NCI-H526 (cell line): ENCODE measurements around the gene TNRC18.

Source experiments
- DNase-seq, 2 experiments: peaks; one replicate each; lab custom pipeline; 2025; lab: John Stamatoyannopoulos, UW

The TNRC18 gene

DNA sequence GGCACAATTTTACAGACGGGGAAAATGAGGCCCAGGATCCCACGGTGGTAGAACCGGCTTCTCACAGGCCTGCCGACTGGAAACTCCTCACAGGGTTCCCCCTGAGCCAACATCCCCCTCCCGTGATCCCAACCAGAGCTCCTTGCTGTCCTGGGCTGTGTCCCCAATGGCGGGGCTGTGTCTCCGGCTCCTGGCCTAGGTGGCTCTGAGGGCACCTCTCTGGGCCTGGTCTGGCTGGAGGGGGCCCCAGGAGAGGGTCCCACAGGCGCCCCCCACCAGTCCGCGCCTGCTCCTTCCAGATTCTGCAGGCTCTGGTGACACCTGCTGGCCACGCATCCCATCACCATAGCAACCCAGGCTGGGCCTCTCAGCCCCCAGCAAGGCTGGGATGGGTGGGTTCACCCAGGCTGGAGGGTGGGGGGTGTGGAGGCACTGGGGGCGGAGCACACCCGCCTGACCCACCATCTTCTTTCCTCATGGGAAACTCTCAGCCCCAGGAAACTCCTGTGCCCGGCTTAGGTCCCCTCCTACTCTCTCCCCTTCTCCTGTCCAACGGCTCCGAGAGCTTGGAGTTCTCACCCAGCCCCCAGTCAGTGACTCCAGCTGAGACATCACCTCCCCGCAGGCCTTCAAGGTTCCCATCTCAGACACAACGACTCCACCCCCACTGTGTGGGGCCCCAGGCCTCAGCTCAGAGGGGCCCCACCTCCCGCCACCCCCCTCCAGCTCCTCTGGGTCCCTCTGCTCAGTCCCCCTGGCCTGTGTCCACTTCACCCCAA is 27.1 kb upstream of the TNRC18 start:
- peak in 1 of 2 experiments; percentile 69 for DNase-seq

DNA sequence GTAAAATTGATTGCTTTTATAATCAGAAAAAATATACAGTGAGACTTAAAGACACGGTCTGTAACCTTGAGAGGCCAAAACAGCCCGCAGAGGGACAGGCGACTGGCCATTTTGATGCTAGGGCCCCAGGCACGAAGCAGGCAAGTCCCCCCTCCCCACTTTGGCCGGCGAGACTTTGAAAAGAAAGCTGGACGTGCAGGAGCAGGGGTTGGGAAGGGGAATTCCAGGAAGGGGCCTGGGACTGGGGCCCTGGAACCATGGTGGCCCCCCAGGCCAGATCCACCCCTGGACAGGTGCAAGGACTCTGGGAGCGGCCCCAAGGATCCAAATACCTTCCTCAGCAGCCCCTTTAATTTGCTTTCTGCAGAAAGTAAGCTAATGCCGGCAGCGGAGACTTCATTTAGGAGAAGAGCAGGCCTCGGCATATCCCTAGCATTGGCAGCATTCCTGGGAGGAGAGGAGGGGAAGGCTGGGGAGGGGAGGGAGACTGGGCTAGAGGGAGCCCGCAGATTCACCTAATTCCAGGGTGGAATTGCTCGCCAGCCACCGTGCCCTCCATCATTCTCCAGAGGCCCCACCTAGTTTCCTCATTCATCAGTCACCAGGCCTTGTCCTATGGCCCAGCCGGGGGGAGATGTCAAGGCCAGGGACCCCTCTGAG is 24.9 kb upstream of the TNRC18 start:
- DNase-seq: no peak

DNA sequence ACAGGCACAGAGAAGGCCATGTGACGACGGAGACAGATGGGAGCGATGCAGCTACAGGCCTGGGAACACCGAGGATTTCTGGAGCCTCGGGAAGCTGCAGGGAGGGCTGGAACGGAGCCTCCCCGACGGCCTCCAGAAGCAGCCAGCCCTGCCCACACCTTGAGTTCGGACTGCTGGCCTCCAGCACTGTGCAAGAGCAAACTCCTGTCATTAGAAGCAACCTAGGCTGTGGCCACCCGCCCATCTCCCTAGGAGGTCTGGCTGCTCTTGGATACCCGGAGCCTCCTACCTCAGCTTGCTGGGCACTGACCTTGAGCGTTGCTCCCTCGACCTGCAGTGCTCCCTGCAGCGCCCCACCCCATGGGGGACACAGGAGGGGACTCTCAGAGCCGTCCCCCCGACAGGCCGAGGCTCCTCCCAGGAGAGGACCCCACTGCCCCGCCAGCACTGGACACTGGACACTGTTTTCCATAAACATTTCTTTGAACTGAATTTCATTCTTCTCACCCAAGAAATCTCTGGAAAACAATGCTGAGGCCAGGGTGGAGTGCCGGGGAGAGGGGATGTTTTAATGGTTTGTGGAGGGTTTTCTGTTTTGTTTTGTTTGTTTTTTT is 22.5 kb upstream of the TNRC18 start:
- DNase-seq: no peak

DNA sequence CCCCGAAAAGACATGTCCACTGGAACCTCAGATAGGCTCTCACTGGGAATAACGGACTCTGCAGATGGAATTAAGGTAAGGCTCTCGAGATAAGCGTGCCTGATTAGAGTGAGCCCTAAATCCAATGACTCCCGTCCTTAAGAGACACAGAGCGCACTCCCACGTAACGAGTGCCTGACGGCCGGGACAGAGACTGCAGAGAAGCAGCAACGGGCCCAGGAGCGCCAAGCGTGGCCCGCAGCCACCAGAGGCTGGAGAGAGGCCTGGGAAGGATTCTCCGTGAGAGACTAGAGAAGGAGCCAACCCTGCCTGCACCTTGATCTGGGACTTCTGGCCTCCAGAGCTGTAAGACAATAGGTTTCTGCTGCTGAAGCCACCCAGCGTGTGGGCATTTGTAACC is 20.0 kb upstream of the TNRC18 start:
- no peak for DNase-seq

DNA sequence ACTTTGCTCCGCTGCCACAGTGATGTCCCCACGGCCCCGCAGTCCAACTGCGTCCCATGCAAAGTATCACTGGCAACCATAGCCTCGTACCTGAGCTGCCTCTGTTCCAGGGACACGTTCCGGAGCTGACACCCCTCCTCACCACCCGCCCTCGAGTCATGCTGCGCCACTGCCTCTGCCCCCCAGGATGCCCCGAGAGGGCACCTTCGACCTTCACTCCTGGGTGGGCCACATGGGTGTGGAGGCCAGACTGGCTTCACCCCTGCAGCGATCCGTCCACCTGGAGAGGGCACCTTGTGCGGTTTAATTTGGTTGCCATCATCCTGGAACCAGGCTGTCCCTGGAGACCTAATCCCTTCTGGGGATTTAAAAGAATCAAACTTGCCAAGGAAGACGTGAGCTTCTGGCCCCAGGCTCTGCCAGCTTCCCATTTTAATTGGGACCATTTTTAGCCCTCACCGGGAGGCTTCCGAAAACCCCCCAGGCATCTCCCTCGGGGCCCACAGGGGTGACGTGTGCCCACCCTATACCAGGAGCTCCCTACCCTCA is 19.2 kb upstream of the TNRC18 start:
- DNase-seq: peak; percentile 46 to 64

DNA sequence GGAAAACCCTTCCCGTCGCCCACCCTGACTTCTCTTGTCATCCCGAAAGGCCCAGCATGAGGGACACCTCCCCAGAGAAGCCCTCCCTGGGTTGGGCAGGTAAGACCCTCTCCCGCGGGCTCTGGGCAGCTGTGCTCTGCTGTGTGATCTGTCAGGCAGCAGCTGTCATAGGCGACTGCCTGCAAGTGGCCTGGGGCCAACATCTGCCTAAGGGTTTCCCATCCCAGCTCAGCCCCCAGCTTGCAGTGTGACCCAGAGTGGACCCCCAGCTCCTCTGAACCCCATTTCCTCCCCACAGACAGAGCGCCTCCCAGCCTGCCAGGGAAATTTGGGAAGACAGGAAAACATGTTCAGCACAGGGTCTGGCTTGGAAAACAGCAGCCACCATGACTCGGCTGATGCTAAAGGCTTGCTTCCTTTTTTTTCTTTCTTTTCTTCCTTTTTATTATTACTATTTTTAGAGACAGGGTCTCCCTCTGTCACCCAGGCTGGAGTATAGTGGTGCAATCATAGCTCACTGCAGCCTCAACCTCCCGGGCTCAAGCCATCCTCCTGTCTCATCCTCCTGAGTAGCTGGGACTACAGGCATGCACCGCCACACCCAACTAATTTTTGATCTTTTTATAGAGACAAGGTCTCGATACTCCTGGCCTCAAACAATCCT is 18.3 kb upstream of the TNRC18 start:
- no peak for DNase-seq

DNA sequence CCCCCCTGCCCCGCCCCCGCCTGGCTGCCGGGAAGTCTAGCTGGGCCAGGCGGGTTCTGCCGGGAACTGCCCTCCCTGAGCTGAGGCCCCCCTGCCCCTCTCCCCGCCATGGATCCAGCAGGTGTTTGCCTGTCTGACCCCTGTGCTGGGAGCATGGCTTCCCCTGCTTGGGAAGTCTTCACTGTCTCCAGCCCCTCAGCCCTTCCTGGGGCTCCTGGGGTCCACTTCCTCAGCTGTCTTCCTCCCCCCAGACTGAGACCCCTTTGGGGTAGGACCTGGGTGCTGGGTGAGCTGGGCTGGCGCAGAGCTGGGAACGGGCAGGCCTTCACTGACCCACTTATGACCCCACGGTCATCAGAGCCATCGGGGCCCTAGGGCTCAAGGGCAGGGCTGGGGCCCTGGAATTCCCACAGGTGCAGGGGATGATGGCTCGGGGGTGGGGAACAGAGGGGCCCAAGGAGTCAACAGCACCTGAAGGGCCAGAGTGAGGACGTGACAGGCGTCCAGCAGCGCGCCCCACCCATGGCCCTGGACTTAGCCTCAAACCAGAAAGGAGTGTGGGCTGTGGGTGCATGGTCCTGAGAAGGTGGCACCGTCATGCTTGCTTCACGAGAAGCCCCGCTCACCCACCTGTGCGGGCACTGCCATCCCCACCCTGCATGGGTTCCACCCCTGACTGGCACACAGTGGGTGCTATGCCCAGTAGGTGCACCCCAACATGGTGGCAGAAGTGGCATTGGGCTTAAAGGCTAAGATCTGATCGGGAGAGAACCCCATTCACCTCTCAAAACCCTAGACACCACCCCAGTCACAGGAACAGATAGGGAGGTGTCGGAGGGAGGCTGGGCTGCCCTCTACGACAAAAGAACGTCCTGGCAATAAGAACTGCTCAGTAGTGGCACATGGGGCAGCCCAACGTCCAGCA is 16.2 kb upstream of the TNRC18 start:
- no peak for DNase-seq

DNA sequence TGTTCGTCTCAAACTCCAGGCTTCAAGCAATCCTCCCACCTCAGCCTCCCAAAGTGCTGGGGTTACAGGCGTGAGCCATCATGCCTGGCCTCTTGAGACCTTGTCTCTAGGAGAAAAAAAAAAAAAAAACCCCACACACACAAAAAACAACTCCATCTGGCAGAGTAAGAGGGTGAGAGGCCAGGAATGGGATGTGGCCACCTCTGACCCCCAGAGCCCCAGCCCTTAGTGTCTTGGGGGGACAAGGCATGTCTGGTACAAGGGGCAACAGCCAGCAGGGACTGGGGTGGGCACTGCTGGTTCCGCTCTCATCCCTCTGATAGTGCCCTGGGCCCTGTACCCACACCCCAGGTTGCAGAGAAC is 15.6 kb upstream of the TNRC18 start:
- DNase-seq: no peak

DNA sequence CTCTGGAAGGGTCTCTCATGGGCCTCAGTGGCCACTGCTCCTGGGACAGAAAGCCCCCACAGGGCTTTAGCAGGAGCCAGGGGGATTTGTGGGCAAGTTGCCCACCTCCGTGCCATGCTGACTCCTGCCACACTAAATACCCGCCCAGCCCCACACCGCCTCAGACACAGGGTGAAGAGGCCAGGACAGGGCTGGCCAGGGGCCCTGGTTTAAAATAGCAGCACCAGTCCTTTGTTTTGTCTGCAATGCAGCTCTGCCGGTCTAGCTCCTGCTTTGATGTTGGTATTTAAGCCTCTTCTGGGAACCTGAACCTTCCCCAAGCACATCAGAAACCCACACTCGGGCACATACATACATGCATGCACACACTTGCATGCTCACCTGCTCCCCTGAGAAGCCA is 14.4 kb upstream of the TNRC18 start:
- no peak for DNase-seq

DNA sequence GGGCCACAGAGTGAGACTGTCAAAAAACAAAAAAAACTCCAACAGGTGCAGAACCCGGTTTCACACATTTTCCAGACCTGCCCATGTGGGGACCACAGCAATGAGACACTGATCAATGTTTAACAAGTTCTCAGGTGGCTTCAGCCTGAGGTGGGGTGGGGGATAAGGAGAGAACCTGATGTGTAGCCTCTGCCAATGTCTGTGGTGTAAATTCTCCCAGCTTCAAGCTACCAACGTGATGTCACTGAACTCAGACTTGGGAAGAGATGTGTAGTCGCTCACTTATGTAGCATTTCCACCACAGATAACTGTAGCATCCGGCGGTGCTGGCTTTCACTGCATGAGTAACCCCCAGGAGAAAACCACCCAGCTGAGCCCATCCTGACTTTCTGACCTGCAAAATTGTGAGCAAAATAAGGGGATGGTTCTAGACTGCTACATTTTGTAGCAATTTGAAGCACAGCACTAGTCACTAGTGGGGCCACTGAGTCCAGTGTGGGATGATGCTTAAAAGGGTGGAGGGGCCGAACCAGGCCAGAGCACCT is 13.8 kb upstream of the TNRC18 start:
- DNase-seq: no peak

DNA sequence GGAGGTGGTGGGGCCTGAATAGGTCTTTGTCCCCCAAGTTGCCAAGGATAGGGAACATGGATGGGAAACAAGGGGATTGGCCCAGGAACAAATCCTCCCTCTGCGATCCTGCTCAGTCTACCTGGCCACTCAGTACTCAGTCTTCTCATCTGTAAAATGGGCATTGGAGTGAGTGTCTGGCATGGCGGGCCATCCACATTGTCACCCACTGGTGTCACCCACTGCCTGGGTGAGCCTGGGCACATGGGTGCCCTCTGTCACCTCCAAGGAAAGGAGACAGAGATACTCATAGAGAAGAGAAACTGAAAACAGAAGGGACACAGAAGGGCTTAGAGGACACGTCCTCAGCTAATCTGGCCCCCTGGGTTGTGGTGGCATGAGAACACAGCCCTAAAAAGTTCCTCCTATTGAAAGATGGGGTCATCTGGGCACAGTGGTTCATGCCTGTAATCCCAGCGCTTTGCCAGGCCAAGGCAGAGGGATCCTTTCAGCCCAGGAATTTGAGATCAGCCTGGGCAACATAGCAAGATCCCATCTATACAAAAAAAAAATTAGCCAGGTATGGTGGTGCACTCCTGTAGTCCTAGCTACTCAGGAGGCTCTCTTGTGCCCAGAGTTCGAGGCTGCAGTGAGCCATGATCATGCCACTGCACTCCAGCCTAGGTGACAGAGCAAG is 12.5 kb upstream of the TNRC18 start:
- no peak for DNase-seq

DNA sequence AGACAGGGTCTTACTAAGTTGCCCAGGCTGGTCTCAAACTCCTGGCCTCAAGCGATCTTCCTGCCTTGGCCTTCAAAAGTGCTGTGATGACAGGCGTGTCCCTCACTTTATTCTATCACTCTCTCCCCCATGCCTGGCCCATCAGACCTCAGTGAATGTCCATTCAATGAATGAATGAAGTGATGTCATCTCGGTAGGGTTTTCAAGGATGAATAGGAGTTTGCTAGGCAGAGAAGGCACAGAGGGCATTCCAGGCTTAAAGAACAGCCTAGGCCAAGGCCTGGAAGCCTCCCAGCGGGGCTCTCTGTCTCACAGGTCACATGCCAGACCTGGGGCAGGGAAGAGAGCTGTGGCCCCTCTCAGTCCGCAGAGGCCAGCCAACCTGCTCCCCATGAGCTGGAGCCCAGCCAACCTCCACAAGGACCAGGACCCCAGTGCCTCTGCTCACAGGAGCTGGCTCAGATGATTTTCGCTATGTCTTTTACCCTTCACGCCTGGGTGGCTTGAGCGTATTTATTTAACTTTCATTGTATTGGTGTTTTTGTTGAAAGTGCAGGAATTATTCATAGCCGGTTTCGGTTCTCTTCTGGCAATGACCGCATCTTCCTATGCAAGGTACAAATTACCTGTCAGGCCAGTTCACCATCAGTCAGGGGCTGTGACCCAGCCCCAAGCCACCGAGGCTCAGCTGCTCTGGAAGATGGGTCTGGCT is 11.8 kb upstream of the TNRC18 start:
- DNase-seq: no peak

DNA sequence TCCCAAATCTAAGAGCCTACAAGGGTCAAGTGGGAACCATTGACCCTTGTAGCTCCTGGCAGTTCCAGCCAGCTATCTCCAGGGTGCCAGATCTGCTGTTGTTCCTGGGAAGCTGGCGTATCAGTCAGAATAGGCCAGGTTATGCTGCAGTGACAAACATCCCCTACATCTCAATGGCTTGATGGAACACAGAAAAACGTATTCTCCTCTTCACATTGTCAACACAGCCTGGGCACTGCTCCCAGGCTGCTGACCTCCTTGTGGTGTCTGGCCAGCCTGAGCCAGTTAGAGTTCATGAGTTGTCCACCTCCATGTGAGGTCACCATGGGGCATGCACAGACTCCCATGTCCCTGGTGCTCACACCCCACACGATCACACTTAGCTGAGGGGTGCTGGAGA is 9.5 kb upstream of the TNRC18 start:
- DNase-seq: no peak

DNA sequence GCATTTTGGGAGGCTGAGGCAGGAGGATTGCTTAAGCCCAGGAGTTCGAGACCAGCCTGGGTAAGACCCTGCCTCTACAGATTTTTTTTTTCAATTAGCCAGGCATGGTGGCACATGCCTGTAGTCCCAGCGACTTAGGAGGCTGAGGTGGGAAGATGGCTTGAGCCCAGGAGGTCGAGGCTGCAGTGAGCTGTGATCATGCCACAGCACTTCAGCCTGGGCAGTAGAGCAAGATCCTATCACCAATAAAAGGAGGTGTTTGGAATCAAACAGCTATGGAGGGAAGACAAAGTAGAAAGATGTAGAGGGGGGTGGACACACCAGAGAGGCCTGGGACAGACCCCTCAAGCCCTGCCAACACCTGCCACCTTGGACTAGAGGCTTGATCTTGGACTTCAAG is 9.1 kb upstream of the TNRC18 start:
- DNase-seq: no peak

DNA sequence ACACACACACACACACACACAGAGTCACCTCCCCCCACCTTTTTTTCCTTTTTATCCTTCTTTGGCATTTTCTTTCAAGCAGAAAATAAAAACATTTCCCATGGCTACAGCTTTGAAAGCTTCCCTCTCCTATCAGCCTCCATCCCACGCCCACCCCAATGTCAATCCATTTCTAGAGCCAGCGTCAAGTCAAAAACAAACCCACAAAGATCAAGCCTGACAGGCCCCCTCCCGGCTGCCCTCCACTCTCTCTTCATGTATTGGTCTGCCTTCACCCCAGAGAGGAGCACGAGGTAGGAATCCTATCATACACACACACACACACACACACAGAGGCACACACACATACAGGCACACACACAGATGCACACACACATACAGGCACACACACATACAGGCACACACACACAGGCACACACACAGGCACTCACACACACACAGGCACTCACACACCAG is 8.0 kb upstream of the TNRC18 start:
- no peak for DNase-seq

DNA sequence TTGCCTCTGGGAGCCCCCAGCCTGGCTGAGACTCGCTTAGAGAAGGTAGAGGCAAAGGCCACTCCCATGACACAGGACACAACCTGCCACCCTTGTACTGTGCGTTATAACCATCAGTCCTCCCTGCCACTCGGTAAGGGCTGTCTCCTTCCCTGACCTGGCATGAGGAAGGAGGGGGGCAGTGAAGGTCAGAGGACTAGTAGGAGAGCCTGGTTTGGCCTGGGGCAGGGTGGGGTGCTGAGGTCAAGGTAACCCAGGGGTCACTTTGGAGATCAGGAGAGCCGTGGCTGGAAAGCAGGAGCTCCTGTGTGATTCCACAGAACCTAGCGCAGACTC is 6.9 kb upstream of the TNRC18 start:
- DNase-seq: no peak

DNA sequence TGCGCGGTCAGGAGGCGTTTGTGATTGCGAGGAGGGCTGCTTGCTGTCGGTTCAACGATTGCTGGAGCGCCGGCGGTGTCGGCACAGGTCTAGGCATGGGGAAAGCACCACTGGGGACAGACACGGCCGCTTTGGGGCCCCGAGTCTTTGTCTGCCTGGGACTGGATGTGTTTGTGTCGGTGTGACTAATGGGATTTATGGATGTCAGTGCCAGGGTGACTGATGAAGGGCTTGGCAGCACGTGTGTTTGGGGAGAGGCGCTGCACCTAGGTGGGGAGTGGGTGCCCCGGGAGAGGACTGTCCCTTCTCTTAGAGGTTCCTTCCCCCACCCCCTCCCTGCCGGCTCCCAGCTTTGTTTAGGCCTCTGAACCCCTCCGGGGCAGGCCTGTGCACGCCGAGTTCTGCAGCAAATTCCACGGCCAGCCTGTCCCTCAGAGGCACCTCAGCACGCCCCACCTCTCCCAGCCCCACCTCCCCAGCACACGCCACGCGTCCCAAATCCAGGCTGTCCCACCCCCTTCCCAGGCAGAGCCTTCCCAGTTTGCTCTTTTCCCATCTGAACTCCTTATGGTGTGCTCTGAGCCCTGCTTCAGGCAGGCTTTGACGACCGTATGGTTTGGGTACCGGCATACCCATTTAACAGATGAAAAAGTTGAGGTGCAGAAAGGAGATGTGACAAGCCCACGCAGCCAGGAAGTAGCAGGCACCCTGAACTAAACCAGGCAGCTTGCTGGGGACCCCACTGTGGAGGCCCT is 6.4 kb upstream of the TNRC18 start:
- peak; percentile 51 to 81 for DNase-seq

DNA sequence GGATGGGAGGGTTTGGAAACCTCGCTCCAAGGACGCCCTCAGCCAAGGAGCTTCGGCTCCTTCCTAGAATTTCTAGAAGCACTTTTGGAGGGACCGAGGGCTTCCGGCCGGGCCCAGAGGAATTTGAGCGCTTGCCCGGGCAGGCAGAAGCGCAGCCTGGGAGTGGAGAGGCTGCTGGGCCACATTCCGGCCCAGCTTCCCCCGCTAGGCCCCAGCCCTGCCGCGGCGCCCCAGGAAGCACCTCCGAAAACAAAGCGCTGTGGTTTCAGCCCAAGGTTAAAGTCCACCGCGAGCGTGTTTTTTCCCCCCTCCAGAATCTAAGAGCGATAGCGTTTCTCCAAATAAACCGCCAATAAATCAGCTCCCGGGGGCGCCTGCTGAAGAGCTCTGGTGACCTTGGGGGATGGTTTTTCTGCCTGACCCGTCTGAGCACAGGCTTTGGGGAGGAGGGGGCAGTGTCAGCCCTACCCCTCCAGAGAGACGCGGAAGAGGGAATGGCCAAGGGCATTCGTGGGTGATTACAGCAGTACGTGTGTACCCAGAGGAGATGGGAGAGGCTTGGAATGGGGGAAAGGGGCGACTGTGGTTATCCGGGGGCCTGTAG is 5.7 kb upstream of the TNRC18 start:
- peak; percentile 51 to 81 for DNase-seq
